Dedifferentiated amniotic fluid mesenchymal stem cell (primary cell): ENCODE data around the gene AIRE.
"Not testable (repeated sequence)": the region's sequence is repeated elsewhere in the genome, so short reads cannot be mapped to it uniquely, and the experiment has no call there.

Source experiments
- DNase-seq: peaks from one replicate; pipeline ENCODE4 v3.0.0-alpha.2; 2016; ENCODE audit errors: extremely low spot score

The AIRE gene

DNA sequence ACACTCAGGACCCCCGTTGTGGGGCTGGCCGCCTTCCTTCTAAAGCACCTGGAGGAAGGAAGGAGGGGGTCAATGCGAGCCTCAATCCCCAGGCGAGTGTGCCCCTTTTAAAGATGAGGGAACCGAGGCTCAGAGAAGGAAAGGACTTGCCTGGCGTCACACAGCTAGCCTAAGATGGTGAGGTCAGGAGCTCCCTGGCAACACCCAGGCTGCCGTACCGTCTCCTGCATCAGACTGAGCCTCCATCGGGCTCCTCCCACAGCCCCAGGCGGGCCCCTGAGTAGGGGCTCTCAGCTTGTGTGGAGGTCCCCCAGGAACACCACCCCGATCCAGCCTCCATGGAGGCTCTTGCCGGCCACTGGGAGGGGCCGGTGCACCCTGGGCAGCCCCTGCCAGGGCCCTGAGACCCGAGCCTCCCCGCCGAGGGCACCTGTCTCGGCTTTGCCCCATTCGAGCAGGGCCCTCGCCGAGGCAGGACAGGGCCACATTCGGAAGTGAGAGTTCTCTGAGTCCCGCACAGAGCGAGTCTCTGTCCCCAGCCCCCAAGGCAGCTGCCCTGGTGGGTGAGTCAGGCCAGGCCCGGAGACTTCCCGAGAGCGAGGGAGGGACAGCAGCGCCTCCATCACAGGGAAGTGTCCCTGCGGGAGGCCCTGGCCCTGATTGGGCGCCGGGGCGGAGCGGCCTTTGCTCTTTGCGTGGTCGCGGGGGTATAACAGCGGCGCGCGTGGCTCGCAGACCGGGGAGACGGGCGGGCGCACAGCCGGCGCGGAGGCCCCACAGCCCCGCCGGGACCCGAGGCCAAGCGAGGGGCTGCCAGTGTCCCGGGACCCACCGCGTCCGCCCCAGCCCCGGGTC is at the start of gene AIRE:
AIRE (plus strand) TSS at position 739 of the 855 bp plus-strand sequence. CDS start 131 bp downstream, outside the sequence.
- DNase-seq: no peak

DNA sequence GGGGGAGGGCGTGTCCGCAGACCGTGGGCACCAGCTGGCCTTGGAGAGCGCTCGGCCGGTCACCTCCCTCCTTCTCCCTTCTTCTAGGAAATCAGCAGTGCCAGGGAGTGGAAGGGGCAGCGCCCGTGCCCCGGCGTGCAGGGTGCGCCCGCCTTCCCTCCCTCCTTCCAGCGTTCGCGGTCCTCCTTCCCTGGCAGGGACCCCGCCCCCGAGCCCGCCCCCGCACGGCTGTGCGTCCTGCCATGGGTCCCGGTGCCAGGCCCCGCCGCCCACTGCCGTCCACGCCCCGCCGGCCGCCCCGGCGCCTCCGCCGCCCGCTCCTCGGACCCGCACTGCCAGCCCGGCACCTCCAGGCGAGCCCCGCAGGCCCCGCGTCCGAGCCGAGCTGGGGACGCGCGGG is 45.3 kb upstream of the AIRE start:
- not testable (repeated sequence) for DNase-seq

DNA sequence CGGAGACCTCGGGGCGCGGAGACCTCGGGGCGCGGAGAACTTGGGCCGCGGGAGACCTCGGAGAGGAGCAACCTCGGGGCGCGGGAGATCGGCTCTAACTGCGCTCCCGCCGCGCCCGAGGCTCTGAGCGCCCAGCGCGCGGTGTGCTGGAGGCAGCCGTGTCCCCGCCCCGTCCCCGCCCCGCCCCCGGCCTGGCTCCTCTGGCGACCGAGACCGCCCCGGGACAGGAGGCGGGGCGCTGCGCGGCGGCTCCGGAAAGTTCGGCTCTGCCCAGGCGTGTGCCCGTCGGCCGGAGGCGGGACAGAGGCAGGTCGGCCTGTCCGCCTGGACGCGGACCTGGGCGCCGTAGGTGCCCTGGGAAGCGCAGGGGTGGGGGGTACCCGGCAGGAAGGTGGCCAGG is 44.8 kb upstream of the AIRE start, which contains the start of gene ICOSLG:
ICOSLG (minus strand) TSS at position 102 of the 400 bp plus-strand sequence. CDS start 126 bp downstream, outside the sequence.
- DNase-seq: not testable (repeated sequence)

DNA sequence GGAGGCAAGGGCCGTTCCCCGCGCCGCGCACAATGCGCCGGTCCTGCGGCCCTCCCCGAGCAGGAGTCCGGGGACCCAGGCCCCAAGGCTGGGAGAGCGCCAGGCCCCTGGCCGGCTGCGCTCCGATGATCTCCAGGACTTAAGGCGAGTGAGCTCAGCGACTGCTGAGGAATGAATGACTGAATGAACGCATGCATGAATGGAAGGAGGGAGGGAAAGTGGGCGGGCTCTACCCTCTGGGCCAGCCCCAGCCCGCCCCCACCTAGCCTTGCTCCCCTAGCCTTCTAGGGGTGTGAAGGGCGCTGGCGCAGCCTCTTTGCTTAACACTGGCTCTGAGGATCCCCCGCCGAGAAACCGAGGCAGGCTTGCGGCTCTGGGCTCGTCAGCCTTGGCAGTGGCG is 44.4 kb upstream of the AIRE start:
- DNase-seq: not testable (repeated sequence)

DNA sequence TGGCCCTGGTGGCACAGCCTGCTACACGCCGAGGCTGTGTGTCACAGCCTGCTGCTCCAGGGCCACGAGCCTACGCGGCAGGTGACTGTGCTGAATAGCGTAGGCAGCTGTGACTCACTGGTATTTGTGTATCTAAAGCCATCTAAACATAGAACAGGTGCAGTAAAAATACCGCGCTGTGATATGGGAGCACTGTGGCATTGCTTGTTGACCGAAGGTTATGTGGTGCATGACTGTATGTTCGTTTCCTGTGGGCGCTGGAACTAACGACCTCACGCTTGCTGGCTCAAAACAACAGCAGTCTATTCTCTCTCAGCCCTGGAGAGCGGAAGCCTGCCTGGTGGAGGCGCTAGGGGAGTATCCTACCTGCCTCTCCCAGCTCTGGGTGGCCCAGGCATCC is 41.7 kb upstream of the AIRE start:
- not testable (repeated sequence) for DNase-seq

DNA sequence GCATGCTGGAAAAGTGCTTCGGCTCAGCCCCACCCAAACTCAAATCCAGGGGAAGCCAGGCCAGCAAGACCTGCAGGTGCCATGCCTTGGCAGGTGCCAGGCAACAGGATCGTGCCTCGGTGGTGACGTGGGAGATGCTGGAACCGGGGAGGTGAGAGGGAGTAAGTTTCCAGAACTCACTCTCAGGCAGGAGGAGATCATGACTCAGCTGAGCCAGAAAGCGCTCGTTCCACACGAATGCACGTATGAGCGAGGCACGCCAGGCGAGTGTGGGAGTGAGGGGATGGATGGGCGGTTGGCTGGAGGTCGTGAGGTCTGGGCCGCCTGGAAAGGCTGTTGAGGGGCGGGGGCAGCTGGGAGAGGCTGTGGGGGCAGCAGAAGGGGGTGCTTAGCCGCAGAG is 37.8 kb upstream of the AIRE start:
- DNase-seq: not testable (repeated sequence)

DNA sequence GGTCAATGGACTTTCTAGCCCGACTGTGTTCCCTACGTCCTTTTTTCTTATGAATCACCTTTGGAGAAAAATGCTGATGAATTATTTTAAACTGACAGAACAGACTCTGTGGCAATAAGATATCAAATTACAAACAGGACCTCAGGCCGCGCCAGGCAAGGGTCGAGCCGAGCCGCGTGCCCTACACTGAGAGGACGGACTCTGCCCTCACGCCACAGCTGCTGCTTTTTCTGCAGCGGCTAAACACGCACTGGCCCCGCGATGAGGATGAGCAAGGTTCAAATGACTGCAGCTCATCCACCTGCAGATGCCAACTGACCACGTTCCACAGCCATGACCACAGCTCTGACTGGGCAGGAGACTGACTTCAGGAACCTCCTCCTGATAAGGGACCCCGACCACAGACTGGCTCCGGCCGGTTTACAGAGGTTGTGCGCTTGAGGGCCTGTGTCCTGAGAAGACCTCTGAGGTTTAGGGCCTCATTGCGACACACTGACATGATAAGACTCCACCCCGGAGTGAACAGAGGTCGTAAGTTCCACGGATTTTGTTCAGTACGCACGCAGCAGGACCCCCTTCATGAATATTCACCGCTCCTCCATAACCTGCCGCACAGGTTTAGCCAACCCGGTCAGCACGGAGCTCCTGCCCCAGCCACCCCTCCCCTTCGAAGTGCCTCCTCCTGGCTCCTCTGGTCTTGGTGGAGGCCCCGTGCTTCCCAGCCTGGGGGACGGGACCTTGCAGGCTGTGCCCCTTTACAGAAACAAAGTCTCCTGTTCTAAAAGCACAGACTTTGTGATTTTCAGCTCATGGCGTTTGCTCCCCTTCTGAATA is 36.3 kb upstream of the AIRE start:
- not testable (repeated sequence) for DNase-seq

DNA sequence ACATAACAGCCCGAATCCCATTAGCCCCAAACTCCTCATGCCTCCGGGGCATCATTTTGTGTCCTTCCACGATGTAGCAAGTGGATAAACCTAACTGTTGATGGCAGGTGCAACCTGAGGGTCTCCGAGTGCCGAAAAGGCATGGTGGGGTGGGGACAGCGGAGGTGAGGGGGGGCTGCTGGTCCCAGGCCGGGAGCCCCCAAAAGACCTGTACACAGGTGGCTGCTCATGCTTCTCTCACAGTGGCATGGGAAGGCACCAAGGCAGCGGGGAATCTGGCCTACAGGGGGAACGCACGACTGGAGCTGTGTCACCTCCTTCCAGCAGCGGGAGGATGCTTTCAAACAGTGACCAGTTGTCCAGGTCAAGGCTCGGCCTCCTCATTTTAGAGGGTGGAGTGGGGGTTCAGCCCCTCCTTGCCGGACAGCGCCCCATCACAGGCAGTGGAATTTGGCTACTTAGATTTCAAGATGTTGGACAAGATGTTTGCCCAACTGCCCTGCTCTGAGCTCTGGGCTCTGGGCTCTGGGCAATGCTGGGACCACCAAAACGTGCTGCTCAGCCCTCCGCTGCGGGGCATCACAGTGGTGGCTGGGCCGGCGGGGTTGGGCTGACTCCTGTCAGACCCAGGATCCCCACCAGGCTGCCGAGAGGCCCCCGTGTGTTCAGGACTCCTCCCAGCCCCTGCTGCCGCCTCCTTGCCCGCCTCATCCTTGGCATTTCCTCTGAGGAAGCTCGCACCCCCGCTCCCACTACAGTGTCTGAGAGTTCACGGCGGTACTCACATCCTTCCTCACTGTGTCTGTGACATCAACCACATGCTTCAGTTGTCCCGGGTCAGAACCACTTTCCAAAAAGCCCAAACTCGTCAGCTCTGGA is 31.6 kb upstream of the AIRE start:
- DNase-seq: no peak

DNA sequence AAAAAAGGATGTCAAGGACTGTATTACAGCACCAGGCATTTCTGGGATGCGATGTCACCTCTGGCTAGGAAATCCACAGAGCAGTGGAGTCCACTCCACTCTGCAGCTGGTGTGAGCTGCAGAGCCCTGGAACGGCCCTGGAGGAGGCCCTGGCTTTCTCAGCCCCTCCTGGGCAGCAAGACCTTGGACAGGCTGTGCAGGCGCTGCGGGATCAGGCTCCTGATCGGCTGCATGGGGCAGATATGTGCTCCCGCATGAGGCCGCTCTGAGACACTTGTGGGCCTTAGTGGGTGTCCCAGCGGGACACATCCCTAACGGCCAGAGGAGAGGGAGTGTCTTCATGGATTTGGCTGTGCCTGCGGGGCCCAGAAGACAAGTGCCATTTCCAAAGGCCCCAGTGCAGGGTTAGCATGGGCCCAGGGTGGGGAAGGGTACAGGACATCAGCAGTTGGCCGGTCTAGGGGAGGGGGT is 30.1 kb upstream of the AIRE start:
- DNase-seq: no peak

DNA sequence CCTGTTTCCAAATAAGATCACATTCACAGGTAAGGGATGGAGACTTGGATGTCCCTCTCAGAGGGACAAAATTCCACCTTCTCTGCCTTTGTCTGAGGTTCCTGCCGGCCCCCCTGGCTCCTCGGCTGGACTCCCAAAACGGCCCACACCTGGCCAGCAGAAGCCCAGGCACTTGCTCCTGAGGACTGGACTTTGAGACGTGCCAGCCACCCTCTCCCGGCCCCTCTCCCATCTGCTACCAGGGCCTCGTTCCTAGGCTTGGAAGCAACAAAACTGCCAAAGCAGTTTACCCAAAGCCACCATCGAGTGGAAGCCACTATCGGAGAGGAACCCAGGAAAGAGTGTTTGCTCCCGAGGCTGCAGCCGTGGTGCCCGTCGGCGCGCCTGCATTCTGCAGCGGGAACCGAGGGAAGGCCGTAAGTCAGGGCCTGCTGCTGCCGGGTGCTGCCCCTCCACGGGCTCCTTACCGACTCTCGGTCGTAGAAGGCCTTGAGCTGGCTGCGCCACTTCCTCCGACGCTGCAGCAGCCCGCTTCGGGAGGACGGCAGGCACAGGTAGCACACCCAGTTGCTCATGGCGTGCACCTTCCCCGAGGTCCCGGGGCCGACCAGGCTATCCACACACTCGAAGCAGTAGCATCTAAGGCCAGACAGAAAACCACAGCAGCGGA is 27.5 kb upstream of the AIRE start:
- no peak for DNase-seq

DNA sequence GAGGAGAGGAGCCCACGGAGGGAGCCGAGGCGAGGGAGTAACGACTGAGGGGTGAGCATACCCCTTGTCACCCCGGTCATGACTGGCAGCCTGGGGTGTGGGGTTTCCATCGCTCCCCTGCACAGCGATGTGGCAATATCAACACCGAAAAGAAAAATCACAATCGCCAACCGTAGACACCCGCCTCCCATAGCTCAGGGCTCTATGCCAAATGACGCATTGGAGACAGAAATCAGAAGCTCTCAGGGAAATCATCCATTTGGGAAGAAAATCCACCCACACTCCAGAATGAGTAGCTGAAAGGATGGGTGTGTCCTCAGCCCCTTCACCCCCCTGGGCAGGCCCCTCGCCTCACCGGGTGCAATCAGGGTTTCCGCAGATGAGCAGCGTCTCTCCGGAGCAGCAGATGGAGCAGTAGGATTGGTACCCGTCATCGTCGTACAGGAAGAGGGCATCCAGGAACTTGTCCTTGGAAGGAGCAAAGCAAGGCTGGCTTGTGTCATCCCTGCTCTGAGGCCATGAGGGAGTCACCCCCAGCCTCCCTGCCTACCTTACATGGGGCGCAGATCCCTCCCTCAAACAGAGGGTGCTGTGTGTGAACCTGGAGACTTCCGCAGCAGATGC is 26.5 kb upstream of the AIRE start:
- DNase-seq: no peak

DNA sequence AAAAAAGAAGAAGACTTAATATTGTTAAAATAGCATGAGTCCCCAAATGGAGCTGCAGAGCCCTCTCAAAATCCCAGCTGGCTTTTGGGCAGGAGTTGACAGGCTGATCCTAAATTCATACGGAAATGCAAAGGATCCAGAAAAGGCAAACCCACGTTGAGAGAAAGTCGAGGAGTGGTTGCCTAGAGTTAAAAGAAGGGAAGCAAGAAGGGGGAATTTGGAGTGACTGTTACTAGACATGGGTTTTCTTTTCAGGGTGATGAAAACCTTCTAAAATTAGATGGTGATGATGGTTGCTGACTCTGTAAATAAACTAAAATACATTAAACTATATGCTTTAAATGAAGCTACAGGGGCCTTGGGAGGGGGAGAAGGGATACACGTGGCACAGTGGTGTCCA is 25.6 kb upstream of the AIRE start:
- DNase-seq: no peak

DNA sequence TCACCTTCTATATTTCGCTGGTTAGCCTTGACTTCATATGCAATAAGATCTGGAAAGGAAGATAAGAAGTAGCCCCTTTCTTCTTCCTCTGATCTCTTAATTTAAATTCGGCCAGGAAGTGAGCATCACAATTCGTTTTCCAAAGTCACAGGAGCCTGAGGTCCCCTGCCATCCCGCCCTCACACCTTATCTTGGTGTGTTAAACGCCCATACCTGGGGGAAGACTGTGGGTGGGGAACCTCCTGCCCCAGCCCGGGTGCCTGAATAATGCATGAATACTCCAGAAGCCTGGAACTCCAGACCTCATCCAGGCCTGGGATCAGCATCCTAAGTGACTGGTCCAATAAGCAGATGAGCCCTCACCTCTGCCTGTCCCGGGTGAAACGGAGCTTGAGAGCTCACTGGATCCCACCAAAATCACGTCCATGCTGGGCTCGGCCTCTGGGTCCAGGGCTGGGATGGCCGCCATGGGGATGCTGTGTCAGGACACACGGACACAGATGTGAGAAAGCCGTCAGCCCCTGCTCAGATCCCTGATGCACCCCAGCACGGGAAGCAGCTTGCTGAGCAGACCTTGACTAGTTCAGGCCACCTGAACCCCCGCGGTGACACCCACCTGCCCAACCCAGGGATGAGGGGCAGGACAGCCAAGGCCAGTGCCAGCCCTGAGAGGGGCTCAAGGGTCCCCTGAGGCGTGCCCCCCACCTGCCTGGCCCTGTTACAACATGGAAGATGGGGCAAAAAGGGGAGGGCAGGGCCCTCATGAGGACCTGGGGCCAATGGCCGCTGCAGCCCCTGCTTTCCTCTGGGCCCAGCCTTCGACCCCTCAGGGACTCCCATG is 24.7 kb upstream of the AIRE start:
- no peak for DNase-seq

DNA sequence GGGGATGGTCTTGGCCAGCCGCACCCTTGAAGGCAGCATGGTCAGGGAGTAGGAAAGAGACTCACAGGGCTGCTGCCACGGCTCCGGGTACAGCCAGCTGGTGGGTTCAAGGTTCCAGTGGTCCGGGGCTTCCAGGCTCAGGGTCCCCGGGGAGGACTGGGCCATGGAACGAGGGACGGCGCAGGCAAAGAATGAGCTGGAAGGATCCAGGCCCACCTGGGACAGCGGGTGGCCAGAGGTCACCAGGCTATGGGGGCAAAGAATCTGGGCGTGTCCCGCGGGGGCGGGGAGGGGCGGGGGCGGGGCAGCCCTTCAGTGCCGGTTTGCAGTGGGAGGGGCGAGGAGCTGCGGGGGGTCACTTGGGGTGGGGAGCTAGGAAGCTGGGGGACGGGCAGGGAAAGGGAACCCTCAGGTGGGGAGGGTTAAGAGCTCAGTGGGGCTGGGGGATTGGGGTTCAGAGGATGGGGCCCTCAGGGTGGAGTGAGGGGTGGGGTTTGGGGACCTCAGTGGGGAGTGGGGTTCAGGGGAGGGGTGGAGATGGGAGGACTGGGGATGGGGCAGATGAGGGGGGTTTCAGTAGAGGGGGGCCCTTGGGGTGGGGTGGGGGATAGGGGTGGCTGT is 23.9 kb upstream of the AIRE start, which contains the start of gene DNMT3L:
DNMT3L (minus strand) TSS at position 223 of the 621 bp plus-strand sequence. CDS start 638 bp downstream, outside the sequence.
- no peak for DNase-seq

DNA sequence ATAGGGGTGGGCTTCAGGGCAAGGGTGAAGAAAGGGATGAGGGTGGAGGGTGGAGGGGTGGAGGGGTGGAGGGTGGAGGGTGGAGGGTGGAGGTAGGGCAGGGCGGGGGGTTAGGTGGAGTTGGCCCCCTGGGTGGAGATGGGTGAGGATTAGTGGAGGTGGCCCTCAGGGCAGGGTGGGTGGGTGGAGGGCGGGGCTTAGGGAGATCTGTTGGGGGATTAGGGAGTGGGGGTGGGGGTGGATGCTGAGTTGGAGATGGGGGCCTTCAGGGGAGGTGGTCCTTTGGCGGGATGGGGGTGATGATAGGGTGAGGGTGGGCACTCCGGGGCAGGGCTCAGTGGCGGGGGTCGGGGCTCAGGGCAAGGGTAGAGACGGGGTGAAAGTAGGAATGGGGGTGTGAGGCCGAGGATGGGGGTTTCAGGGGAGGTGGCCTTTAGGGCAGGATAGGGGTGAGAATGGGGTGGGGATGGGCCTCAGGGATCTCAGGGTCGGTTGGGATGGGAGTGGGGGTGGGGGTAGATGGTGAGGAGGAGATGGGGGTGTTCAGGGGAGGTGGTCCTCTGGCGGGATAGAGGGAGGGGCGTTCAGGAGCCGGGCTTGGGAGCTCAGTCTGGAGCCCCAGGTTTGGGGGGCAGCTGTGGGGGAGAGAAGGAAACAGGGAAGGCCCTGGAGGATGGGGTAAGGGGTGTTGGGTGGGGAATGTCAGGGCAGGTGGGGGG is 23.2 kb upstream of the AIRE start:
- no peak for DNase-seq

DNA sequence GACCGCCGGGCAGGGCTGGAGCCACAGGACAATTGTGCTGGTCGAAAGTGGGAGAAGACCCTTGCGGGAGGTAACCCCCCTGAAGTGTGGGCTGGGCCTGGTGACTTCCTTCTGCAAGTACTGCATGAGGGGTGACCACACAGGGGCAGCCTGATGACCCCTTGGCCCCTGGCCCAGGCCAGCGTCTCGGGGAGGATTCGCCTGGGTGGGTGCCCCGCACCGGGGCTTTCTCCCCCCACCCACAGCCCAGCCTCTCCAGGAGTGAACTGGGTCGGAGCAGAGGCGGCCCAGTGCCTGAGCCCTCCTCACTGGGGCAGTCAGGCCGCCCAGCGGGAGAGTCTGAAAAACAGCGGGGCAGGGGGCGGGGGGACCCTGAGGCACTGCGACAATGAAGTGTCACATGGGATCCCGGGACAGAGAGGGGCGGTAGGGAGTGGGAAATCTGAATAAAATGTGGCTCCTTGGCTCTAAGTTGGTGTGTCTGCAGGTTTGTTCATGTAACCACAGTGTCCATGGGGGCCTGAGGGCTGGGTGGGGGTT is 22.4 kb upstream of the AIRE start:
- no peak for DNase-seq

DNA sequence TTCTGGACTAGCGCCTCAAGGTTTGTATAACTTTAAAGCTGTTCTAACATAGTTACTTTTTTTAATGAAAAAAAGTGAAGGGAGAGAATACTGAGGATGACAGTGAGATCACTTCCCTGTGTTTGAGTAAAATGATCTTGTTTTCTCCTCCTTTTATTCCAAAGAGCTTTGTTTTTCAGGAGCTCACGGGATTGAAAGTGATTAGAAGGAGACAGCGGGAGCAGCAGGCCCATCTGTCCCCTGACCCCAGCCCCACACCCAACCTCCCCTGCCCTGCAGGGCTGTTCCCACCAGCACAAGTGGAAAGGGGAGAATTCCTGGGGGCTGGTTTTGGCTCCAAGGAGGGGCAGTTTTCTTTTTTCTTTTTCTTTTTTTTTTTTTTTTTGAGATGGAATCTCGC is 21.9 kb upstream of the AIRE start:
- DNase-seq: no peak

DNA sequence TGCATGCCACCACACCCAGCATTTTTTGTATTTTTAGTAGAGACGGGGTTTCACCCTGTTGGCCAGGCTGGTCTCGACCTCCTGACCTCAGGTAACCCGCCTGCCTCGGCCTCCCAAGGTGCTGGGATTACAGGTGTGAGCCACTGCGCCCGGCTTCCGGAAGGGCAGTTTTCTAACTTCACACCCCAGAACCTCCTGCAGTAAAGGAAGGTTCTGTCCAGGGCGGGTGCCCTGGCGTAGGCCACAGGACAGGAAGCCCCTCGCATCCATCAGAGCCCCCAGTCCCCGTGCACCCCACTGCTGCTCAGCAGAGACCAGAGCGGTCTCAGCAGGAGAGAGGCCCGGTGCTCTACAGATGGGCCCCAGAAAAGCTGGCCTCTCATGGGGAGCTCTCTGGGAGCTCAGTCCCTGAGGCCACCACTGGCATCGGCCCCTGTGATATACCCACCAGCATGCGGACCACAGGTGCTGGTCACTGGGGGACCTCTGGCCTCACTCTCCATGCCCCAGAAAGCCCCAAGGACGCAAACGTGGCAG is 19.9 kb upstream of the AIRE start:
- no peak for DNase-seq
